Activated naive CD4-positive, alpha-beta T cell (primary cell): ENCODE results near the gene ZNF576.
A peak's percentile ranks its signal among the peaks of the same experiment; 100 is the strongest.
"Not testable (repeated sequence)": the region's sequence is repeated elsewhere in the genome, so short reads cannot be mapped to it uniquely, and the experiment has no call there.

Source experiments
- DNase-seq, 4 experiments: peaks; one replicate each; lab custom pipeline; 2025; lab: John Stamatoyannopoulos, UW

The ZNF576 gene

GRCh38 chr19:43575156-43575950 is 21.0 kb upstream of the ZNF576 start, which contains the start of the genes PINLYP and XRCC1:
TSS of gene PINLYP (plus strand) at chr19:43575801. CDS start at chr19:43577192, 1,391 bp downstream.
TSS of gene XRCC1 (minus strand) at chr19:43575527. CDS start at chr19:43575458, 69 bp downstream.
- DNase-seq = peak; percentile 82 to 92 (median 84)

DNA sequence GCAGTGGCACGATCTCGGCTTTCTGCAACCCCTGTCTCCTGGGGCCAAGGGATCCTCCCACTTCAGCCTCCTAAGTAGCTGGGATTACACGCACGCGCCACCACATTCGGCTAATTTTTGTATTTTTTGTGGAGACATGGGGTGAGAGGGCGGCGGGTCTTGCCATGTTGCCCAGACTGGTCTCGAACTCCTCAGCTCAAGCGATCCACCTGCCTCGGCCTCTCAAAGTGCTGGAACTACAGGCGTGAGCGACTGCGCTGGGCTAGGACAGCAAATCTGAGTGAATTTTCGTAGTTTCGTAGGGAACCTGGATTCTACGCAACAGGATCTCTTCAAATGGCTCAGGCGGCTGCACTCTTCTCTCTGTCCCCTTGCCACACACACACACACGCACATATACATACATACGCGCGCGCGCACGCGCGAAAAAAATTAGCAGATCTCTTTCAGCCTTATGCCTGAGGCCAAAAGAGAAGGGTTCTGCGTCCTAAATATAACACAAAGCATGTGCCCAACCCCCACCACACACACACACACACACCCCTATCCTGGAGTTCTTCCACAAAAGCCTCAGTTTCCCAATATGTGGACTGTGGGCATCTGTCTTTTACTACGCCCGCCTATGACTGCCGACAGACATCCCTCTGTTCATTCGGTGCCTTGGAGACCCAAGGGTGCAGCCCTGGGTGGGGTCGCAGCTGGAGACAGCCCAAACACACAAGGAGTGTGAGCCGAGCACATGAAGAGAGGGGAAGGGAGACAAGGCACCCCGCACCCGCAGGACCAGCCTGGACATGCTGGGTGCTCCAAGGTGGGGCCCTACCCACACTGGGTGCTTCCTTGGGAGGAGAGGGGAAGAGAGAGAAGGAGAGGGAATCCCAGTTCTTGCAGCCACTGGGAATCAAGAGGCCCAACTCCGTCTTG is 20.2 kb upstream of the ZNF576 start:
- DNase-seq = peak in 1 of 4 experiments; percentile 14

- no peak for DNase-seq
Observed at GRCh38 chr19:43578787-43579186, 17.6 kb upstream of the ZNF576 start.

- DNase-seq = no peak
Observed at GRCh38 chr19:43581467-43581866, 14.9 kb upstream of the ZNF576 start.

GRCh38 chr19:43582495-43582894 is 13.9 kb upstream of the ZNF576 start:
- DNase-seq = no peak

GRCh38 chr19:43584484-43584883 is 11.9 kb upstream of the ZNF576 start:
- no peak for DNase-seq

- DNase-seq = no peak
Observed at GRCh38 chr19:43586346-43586745, 10.0 kb upstream of the ZNF576 start.

GRCh38 chr19:43587029-43587428 is 9.4 kb upstream of the ZNF576 start:
- not testable (repeated sequence) for DNase-seq

DNA sequence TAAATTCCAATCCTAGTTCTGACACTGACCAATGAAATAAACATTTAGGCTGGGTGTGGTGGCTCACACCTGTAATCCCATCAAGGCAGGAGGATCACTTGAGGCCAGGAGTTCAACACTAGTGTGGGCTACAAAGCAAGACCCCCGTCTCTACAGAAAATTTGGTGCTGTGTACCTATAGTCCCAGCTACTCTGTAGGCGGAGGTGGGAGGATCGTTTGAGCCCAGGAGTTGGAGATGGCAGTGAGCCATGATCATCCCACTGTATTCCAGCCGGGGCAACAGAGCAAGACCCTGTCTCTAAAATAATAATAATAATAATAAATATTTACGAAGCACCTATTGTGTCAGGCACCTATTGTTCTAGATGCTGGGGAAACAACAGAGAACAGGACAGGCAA is 7.1 kb upstream of the ZNF576 start:
- no peak for DNase-seq

DNA sequence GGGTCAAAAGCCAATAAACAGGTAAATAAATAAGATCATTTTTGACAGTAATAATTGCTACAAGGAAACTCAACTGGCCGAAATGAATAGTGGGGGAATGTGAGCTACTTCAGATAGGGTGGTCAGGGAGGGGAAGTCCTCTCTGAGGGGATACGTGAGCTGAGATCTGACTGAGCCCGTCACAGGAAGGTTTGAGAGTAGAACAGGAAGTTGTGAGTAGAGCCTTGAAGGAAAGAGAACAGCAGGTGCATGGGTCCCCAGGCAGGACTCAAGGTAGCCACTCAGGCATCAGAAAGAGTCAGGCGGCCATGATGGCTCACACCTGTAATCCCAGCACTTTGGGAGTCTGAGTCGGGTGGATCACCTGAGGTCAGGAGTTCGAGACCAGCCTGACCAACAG is 6.7 kb upstream of the ZNF576 start:
- no peak for DNase-seq

DNA sequence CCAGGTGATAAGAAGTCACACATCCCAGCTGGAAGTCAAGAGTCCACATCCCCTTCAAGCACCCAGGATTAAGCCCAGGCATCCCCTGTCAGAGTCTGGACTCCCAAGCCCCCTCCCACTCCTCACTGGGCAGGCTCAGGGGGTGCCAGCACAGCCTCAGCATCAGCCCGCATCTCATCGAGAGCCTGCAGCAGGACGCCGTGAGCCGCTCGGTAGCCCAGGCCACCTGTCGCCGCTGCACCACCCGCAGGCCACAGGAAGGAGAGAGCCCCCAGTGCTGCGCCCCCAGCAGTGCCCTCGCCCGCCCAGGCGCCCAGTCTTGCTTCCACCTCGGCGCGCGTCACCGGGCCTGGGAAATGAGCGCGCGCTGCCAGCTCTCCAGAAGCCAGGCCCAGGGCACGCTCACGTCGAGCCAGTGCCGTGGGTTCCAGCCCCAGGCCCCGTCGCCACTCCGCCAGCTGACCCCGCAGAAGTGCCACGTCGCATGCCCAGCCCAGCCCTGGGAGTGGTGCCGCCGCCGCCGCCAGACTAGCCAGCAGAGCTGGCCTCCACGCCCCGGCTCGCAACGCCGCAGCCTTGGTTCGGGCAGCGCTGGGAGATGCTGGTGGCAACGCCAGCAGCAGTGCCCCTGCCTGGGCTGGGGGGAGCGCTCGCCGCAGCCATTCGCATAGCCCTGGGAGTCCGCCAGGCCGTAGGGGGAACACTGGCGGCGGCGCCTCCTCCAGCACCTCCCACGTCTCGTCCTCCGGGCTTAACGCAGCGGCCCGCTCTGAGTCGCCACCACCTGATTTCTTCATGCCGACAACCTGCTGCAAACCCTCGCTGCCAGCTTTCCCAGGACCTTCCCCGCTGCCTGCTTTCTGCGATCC is 4.3 kb upstream of the ZNF576 start:
- DNase-seq = no peak

- no peak for DNase-seq
Observed at GRCh38 chr19:43592800-43593350, 3.5 kb upstream of the ZNF576 start.

GRCh38 chr19:43594081-43594697 is 2.2 kb upstream of the ZNF576 start:
- no peak for DNase-seq

DNA sequence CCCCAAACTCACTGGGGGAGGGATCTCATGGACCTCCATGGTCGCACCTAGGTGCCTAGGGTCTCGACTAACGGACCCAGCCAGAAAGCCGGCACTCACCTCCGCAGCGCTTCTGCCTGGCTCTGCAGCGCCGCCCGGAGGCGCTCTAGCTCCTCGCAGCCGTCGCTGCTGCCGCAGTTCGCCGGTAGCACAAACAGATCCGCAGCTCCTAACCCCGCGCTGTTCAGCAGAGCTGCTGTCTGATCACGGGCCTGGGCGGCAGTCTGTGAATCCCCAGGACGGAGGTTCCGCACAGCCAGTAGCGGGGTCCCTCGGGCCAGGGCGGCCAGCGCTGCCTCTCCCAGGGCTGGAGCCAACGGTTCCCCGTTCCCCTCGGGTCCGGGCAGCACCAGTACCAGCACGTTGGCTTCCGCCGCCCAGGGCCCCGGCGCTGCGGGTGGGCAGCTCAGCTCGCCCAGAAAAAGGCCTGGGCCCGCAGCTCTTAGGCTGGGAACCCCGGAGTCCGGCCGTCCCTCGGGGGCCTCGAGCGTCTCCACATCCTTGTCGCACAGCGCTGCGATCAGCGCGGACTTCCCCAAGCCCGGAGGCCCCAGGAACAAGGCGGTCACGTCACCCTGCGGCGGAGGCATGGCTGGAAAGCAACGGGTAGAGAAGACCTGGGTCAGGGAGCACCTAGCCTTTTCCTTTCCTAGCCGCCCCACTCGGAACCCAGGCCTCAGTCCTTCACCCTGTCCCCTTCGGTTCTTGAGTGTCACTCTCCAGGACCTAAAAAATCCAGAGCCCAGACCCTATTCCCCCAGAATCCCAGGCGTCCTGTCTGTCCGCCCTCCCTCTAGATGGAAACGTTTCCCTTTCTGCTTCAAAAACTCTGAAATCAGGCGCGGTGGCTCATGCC is 1.4 kb upstream of the ZNF576 start:
- DNase-seq = peak; percentile 22 to 61 (median 42)

DNA sequence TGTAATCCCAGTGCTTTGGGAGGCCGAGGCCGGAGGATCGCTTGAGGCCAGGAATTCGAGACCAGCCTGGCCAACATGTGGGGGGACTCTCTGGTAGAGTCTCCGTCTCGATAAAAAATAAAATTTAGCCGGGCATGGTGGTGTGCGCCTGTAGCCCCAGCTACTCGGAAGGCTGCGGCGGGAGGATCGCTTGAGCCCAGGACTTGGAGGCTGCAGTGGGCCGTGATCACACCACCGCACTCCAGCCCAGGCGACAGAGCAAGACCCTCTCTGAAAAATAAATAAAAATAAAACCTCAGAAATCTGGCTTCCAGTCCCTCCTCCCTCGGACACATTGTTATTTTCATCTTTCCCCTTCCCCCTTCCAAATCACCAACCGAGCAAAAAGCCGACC is 793 bp upstream of the ZNF576 start:
- no peak for DNase-seq

DNA sequence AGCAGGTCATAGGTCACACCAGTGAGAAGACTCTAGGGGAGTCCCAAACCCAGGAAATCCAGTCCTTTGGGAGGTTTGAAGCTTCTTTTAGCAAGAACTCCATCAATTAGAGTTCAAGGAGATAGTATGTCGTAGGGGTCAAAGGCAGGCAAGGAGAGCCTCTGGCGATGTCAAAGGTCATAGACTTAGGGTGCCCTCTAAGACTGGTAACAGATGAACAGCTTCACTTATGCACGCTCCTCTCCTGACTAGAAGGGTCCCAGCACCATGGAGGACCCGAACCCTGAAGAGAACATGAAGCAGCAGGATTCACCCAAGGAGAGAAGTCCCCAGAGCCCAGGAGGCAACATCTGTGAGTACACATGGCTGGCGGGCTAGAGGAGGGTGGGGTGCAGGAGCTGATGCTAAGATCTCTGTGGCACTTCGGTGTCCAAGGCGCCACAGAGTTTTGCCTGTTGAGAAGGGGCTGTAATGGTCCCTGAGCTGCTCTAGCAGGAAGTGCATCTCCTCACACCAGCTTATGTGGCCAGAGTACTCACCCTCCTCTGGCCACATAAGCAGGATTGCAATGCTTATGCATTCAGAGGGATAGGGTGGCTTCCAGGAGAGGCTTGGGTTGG is 557 bp downstream of the ZNF576 start:
- no peak for DNase-seq

DNA sequence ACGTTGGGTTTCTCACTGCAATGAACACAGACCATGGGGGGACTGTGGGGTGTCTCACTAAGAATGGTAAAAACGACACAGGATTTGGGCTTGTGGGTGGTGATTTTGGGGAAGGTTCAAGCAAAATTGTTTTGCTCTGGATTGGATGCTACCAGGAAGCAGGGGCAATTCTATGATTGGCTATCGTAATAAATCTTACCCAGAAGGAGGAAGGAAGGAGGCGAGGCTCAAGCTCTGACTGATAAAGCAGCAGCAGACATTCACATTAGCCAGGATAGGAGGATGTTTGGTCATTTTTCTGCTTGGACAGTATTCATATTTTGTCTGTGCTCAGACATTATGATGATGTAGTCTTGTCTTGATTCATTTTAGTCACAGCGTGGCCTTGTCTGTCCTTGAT is 1.5 kb downstream of the ZNF576 start:
- no peak for DNase-seq

DNA sequence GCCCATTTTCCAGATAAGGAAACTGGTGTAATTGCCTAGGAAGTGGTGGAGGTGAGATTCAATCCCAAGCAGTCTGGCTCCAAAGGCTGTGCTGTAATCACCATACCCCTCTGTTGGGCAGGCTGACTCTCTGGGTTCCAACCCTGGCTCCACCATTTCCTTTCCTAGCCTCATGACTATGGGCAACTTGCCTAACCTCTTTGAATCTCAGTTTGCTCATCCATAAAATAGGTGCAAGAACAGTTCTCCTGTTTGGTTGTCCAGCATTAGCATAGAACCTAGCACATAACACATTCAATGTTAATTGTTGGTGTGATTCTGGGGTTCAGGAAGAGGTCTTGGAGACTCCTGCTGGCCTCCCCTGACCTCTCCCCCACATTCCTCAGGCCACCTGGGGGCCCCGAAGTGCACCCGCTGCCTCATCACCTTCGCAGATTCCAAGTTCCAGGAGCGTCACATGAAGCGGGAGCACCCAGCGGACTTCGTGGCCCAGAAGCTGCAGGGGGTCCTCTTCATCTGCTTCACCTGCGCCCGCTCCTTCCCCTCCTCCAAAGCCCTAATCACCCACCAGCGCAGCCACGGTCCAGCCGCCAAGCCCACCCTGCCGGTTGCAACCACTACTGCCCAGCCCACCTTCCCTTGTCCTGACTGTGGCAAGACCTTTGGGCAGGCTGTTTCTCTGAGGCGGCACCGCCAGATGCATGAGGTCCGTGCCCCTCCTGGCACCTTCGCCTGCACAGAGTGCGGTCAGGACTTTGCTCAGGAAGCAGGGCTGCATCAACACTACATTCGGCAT is 2.2 kb downstream of the ZNF576 start:
- no peak for DNase-seq
